Gastrocnemius medialis (tissue), 4 donors: ENCODE data around the gene WNK2. TPM values are rescaled to one million over a fixed set of nuclear protein-coding genes. Genes with fewer than 3 reads are reported as not detected.

Experiments
- ATAC-seq, 2 donors: fragments of 150-250 bp; one replicate each; pipeline ENCODE4 v1.9.1; 2016
- DNase-seq, 2 donors: peaks; one replicate each; pipeline ENCODE4 v3.0.0-alpha.2; 2019
- H3K27ac ChIP-seq, 4 donors: fragments of 200-600 bp; sonication (generic); 1 replicate in 1 of 4; 2 replicates in 3 of 4; pipeline ENCODE4 v1.5.1; 2016 to 2018; ENCODE audit warnings: mild to moderate bottlenecking in 2 of 4, moderate library complexity in 1 of 4
- H3K27me3 ChIP-seq, 3 donors: fragments of 200-600 bp; sonication (generic) in 2 of 3; 1 replicate in 1 of 3; 2 replicates in 2 of 3; pipeline versions ENCODE4 v1.5.1 to v1.6.0; 2016 to 2019; ENCODE audit warnings: mild to moderate bottlenecking in 1 of 3, moderate library complexity in 1 of 3
- H3K36me3 ChIP-seq, 2 donors: fragments of 200-600 bp; sonication (generic) in 1 of 2; one replicate each; pipeline ENCODE4 v1.5.1; 2017 to 2018
- H3K4me1 ChIP-seq, 2 donors: fragments of 200-600 bp; sonication (generic) in 1 of 2; one replicate each; pipeline ENCODE4 v1.5.1; 2016 to 2017; ENCODE audit warnings: mild to moderate bottlenecking in 2 of 2
- H3K4me3 ChIP-seq, 4 donors: fragments of 200-600 bp; sonication (generic) in 3 of 4; 1 replicate in 1 of 4; 2 replicates in 3 of 4; pipeline ENCODE4 v1.5.1; 2016 to 2019; ENCODE audit warnings: mild to moderate bottlenecking in 2 of 4
- H3K9me3 ChIP-seq, 3 donors: fragments of 200-600 bp; sonication (generic) in 2 of 3; 1 replicate in 1 of 3; 2 replicates in 2 of 3; pipeline ENCODE4 v1.5.1; 2016 to 2019
- POLR2A ChIP-seq, 2 donors: fragments of 450-650 bp; IDR thresholded peaks; one replicate each; pipeline ENCODE4 v1.6.1; 2017; ENCODE audit warnings: antibody characterized with exemption in 2 of 2, mild to moderate bottlenecking in 2 of 2, moderate library complexity in 2 of 2
- in situ Hi-C, 4 donors: fragments of 200-750 bp; cut with MboI; loops; one replicate each; pipeline versions ENCODE4 v1.15.0 to v1.8.0; 2017; ENCODE audit warnings: low sequenced_read_pairs in 4 of 4
- intact Hi-C: fragments of 100-400 bp; cut with DNase I; formaldehyde crosslinking; loops from one replicate; pipeline ENCODE4 v1.15.1; 2023; ENCODE audit warnings: low total_unique reads
- total RNA-seq, 4 donors: library from RNA; depleted of rRNA; stranded (reverse); fragments of >200 nt; gene quantifications; one replicate each; pipeline versions ENCODE4 v1.1.0 to v1.2.3, GENCODE V29; 2016
- TF ChIP-seq, protein P1 (sequence below), 5 experiments: fragments of 450-650 bp in 3 of 5; fragments of 200-600 bp in 2 of 5; sonication (generic) in 2 of 5; IDR thresholded peaks in 4 of 5; conservative IDR thresholded peaks in 1 of 5; 1 replicate in 4 of 5; 2 replicates in 1 of 5; pipeline ENCODE4 v1.5.1; 2016 to 2019; ENCODE audit warnings: antibody characterized with exemption in 5 of 5, mild to moderate bottlenecking in 3 of 5, moderate library complexity in 3 of 5

The WNK2 gene
- total RNA-seq, 4 donors from 2014 or later: 11.3 to 43.0 (median 24.7) TPM

DNA sequence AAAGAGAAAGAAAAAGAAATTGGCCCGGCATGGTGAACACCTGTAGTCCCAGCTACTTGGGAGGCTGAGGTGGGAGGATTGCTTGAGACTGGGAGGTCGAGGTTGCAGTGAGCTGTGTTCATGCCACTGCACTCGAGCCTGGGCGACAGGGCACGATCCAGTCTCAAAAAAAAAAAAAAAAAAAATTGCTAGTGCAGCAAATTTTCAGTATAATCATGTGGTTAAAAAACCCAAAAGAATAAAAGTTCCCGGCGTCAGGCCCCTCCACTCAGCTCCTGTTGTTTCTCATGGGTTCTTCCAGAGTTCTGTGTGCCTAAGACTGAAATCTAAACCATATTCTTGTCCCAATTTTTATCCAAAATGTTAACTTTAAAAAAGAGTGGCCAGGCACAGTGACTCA lies 49.1 kb downstream of the WNK2 start:
- peaks cover 13% of the 10 kb centered on the region in 2 donors for H3K4me1 ChIP-seq
- DNase-seq (no peak), ATAC-seq (no peak)
- no peaks in the 10 kb centered on the region for H3K36me3 ChIP-seq
- no peak overlapping the region for H3K4me3 ChIP-seq
- in situ Hi-C loops: no loop called here
- intact Hi-C loops: no loop called here
- no peak for TF ChIP-seq POLR2A (IDR thresholded peaks at IDR 0.05)
- TF ChIP-seq, protein P1, sequence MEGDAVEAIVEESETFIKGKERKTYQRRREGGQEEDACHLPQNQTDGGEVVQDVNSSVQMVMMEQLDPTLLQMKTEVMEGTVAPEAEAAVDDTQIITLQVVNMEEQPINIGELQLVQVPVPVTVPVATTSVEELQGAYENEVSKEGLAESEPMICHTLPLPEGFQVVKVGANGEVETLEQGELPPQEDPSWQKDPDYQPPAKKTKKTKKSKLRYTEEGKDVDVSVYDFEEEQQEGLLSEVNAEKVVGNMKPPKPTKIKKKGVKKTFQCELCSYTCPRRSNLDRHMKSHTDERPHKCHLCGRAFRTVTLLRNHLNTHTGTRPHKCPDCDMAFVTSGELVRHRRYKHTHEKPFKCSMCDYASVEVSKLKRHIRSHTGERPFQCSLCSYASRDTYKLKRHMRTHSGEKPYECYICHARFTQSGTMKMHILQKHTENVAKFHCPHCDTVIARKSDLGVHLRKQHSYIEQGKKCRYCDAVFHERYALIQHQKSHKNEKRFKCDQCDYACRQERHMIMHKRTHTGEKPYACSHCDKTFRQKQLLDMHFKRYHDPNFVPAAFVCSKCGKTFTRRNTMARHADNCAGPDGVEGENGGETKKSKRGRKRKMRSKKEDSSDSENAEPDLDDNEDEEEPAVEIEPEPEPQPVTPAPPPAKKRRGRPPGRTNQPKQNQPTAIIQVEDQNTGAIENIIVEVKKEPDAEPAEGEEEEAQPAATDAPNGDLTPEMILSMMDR (IDR thresholded peaks at IDR 0.05 in 4 of 5, conservative IDR thresholded peaks at IDR 0.05 in 1 of 5): no peak
- no peaks in the 10 kb centered on the region for H3K27me3 ChIP-seq
- H3K27ac ChIP-seq: peak overlapping the region in 1 of 4 donors; percentile 30
- H3K9me3 ChIP-seq: no peaks in the 10 kb centered on the region

DNA sequence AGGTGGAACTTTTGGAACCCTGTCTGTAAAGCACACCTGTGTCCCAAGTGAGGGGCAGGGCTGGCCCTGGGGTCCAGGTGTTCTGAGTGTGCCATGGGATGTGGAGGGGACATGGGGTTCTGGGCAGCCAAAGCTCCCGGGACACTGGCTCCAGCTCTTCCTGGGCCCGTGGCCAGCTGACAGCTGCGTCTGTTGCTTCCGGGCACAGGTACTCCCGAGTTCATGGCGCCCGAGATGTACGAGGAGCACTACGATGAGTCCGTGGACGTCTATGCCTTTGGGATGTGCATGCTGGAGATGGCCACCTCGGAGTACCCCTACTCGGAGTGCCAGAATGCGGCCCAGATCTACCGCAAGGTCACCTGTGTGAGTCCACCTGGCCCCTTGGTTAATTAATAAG lies 50.7 kb downstream of the WNK2 start:
- DNase-seq: peak; percentile 45 to 69
- no peak for TF ChIP-seq POLR2A (IDR thresholded peaks at IDR 0.05)
- TF ChIP-seq, protein P1 (IDR thresholded peaks at IDR 0.05 in 4 of 5, conservative IDR thresholded peaks at IDR 0.05 in 1 of 5): no peak
- Histone ChIP-seq H3K9me3 (no peaks in the 10 kb centered on the region), H3K27ac (peak overlapping the region in 1 of 4 donors; percentile 35), H3K4me1 (peaks cover 13% of the 10 kb centered on the region in 2 donors), H3K4me3 (no peak overlapping the region), H3K36me3 (no peaks in the 10 kb centered on the region), H3K27me3 (no peaks in the 10 kb centered on the region)
- peak; percentile 35 to 66 for ATAC-seq
- in situ Hi-C loops: no loop called here
- intact Hi-C loops: no loop called here

DNA sequence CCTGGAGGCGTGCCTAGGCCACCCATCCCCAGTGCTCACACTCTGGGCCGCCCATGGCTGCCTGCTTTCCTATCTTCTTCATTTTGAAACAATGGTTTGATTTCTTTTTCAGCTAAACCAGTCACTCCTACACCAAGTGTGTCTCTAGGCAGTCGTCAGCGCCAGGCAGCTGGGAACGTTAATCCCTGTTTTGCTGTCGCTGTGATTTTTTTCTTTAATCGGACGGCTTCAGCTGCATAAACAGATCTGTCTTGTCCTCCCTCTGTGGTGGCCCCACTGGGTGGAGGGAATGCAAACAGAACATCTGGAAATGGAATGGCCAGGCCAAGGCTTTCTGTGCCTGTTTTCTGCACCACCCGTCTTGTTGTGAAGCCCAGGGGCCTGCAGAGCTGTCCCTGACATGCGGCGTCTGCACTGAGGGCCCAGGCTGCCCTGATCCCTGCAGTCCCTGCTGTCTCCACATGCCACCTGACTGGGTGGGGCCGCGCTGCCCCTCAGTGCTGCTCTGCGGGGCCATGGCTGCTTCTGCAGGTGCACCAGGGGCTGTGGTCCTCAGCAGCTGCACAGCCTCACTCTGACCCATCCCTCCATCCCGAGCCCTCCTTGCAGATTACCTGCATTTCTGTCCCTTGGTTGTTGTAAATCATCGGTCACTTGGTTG lies 51.5 kb downstream of the WNK2 start:
- no peaks in the 10 kb centered on the region for H3K27me3 ChIP-seq
- H3K27ac ChIP-seq: no peak overlapping the region
- TF ChIP-seq, protein P1 (IDR thresholded peaks at IDR 0.05 in 4 of 5, conservative IDR thresholded peaks at IDR 0.05 in 1 of 5): no peak
- no peak for TF ChIP-seq POLR2A (IDR thresholded peaks at IDR 0.05)
- no peaks in the 10 kb centered on the region for H3K9me3 ChIP-seq
- in situ Hi-C loops: no loop called here
- peaks cover 13% of the 10 kb centered on the region in 2 donors for H3K4me1 ChIP-seq
- no peaks in the 10 kb centered on the region for H3K36me3 ChIP-seq
- intact Hi-C loops: no loop called here
- H3K4me3 ChIP-seq: no peak overlapping the region
- ATAC-seq: no peak
- no peak for DNase-seq

DNA sequence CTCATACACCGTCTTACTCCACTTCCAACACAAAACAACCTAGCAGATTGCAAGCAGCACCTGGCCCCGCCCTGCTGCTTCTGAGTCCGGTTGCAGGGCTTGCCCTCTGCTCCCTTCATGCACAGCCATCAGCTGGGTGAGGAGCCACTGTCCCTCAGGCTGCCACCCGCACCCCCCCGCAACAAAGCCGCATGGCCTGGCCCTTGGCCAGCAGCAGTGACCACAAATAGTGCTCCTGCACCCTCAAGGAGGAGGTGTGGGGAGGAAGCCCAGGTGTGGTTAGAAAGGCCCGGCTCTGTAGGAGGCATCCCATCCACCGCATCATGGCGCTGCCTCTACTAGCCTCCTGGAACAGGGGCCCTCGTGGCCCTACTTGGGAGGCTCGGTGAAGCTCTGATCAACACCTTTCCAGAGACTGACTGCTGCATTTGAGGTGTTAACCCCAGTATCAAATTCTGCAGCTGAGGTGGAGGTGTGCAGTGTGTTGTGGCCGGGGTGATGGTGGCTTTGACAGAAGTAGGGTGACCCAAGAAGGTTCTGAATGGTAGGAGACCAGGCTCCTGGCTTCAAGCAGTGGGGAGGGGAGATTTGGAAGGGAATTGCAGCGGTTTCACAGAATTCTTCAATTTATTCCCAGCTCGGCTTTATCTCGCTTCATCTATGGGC lies 52.7 kb downstream of the WNK2 start:
- intact Hi-C loops (no loop called here), in situ Hi-C loops (no loop called here)
- ATAC-seq (no peak), DNase-seq (no peak)
- H3K4me3 ChIP-seq: no peak overlapping the region
- H3K9me3 ChIP-seq: no peaks in the 10 kb centered on the region
- TF ChIP-seq POLR2A (IDR thresholded peaks at IDR 0.05): no peak
- TF ChIP-seq, protein P1 (IDR thresholded peaks at IDR 0.05 in 4 of 5, conservative IDR thresholded peaks at IDR 0.05 in 1 of 5): no peak
- H3K36me3 ChIP-seq: no peaks in the 10 kb centered on the region
- peaks cover 13% of the 10 kb centered on the region in 2 donors for H3K4me1 ChIP-seq
- H3K27ac ChIP-seq: no peak overlapping the region
- no peaks in the 10 kb centered on the region for H3K27me3 ChIP-seq
